ENCODE data around the gene MYO9B. TPM values are rescaled to one million over a fixed set of nuclear protein-coding genes. Genes with fewer than 3 reads are reported as not detected.

The MYO9B gene
- total and polyA plus RNA-seq, 3 experiments from 2014 or later: 24.9 to 108 (median 104) TPM

DNA sequence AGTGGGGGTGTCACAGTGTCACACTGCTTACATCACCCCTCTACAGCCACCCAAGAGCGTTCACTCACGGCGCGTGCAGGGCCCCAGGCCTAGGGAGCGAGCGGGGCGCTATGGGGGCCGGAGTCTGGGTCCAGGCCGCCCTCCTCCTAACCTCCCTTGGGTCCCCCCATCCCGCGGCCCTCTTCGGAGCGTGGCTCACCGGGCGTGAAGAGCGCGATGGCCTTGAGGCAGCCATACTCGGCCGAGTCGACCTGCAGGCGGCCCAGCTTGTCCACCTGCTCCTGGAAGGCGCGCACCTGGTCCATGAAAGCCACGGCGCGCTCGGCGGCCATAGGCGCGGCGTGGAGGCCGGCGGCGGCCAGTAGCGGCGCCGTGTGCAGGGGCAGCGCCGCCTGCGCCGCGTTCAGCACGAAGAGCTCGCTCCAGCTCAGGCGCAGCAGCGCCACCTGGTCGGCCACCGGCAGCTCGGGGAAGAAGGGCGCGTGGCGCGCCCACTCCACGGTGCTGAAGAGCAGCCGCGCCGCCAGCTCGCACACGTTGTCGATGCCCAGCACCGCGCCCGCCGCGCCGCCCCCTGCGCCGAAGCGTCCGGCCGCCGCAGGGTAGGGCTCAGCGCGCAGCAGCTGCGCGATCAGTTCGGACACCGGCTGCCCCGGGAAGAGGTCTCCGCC is 159.9 kb downstream of the MYO9B start:
- Mint-ChIP-seq H3K27ac (no peak overlapping the region), H3K27me3 (peaks cover 0 to 3% of the 10 kb centered on the region in 2 donors), H3K4me3 (peak overlapping the region; percentile 63 to 83 (median 73)), H3K9me3 (no peaks in the 10 kb centered on the region), H3K4me1 (peaks cover 4 to 7% (median 5%) of the 10 kb centered on the region in 3 donors), H3K36me3 (no peaks in the 10 kb centered on the region)
- peak overlapping the region; percentile 78 for H3K4me3 ChIP-seq (ENCODE audit: low read length)
- peak; percentile 65 to 84 (median 71) for DNase-seq
- ChIA-PET POLR2A (interaction anchor here (0.6 to 1.9 kb wide), 6 partner anchors 9 to 159 kb away, joined by 4 to 18 read pairs (median 8); partner anchors contain the start of genes OCEL1 and USE1), CTCF (interaction anchor here (0.6 to 2.2 kb wide), 27 partner anchors 9 to 1566 kb away, joined by 3 to 18 read pairs (median 5); partner anchors contain the start of genes BABAM1, HAUS8, MRPL34 and MYO9B)
- H3K27me3 ChIP-seq (ENCODE audit: insufficient read depth, low read length, poor library complexity, severe bottlenecking): no peaks in the 10 kb centered on the region
- peak overlapping the region; percentile 64 for H3K27ac ChIP-seq (ENCODE audit: low read depth, low read length)
- H3K36me3 ChIP-seq (ENCODE audit: insufficient read depth, low read length): no peaks in the 10 kb centered on the region
- H3K9me3 ChIP-seq (ENCODE audit: low read length): no peaks in the 10 kb centered on the region
- H3K4me1 ChIP-seq (ENCODE audit: insufficient read depth, low read length): peaks cover 15% of the 10 kb centered on the region

DNA sequence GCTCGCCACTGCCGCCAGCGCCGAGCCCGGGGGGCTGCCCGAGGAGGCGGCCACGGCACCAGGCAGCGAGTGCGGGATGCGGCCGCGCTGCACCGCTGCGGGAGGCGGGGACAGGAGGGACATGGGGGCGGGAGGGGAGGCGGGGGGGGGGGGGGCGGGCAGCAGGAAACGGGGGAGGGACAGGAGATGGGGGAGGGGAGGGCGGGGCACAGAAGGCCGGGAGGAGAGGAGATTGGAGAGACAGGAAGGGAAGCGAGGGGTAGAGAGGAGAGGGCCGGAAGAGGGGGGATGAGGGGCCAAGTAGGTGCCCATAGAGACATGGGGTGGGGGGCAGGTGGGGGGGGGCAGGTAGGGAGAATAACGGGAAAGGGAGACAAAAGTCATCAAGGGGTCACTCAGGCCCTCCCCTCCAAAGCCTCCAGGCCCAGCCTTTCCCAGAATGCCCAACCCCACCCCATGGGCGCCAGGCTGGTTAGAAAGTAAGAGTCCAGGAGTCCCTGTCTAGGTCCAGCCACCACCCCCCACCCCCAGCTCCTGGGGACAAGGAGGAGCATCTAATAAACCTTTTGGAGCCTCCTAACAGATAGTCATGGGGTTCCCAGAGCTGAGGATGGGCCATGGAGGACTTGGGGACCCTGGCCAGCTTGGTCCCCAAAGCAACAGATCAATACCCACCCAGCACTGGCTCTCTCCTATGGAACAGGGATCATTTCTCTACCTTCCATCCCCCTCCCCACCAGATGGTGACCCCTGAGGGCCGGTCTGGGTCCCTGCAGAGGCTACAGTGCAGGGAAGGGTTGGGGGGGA is 160.6 kb downstream of the MYO9B start:
- H3K9me3 Mint-ChIP-seq: no peaks in the 10 kb centered on the region
- H3K27me3 Mint-ChIP-seq: peaks cover 0 to 3% of the 10 kb centered on the region in 2 donors
- CTCF ChIA-PET: interaction anchor here (0.6 to 2.2 kb wide), 26 partner anchors 9 to 1565 kb away, joined by 3 to 18 read pairs (median 5); partner anchors contain the start of genes BABAM1, HAUS8, MRPL34 and MYO9B
- peaks cover 4 to 7% (median 5%) of the 10 kb centered on the region in 3 donors for H3K4me1 Mint-ChIP-seq
- DNase-seq: no peak
- Histone ChIP-seq H3K4me3 (ENCODE audit: low read length) (peak overlapping the region; percentile 78), H3K27ac (ENCODE audit: low read depth, low read length) (peak overlapping the region; percentile 64), H3K36me3 (ENCODE audit: insufficient read depth, low read length) (no peaks in the 10 kb centered on the region), H3K4me1 (ENCODE audit: insufficient read depth, low read length) (peaks cover 15% of the 10 kb centered on the region), H3K27me3 (ENCODE audit: insufficient read depth, low read length, poor library complexity, severe bottlenecking) (no peaks in the 10 kb centered on the region), H3K9me3 (ENCODE audit: low read length) (no peaks in the 10 kb centered on the region)
- H3K4me3 Mint-ChIP-seq: peak overlapping the region in 5 of 7 donors; percentile 20 to 74 (median 38)
- no peaks in the 10 kb centered on the region for H3K36me3 Mint-ChIP-seq
- POLR2A ChIA-PET: interaction anchor here (0.9 to 1.9 kb wide), 5 partner anchors 10 to 160 kb away, joined by 4 to 18 read pairs (median 5); partner anchors contain the start of genes OCEL1 and USE1
- no peak overlapping the region for H3K27ac Mint-ChIP-seq

DNA sequence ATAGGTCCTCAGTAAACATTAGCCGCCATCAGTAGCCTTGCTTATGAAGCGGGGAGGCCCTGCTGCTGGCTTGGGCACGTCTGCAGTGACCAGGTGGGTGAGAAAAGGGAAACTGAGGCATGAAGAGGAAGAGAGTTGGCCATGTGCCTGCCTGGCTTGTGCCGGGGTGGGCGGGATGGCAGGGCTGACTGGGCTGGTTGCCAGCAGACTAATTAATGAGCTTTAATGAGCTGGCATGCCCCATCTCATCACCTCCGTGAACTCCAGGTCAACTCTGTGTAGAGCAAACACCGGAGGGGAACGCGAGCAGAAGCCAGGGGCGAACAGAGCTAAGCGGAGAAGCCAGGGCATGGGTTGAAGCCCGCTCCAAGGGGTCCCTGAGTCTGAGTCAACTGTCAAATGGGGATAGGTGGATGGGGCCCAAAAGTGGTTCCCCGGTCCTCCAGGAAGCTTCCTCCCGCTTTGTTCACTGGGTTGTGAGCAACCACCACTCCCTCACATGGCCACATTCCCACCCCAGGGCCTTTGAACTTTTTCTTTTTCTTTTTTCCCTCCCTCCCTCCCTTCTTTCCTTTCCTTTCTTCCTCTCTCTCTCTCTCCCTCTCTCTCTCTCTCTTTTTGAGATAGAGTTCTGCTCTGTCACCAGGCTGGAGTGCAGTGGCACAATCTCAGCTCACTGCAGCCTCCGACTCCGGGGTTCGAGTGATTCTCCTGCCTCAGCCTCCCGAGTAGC is 161.4 kb downstream of the MYO9B start:
- H3K27ac ChIP-seq (ENCODE audit: low read depth, low read length): no peak overlapping the region
- no peaks in the 10 kb centered on the region for H3K36me3 ChIP-seq (ENCODE audit: insufficient read depth, low read length)
- Mint-ChIP-seq H3K27ac (peak overlapping the region in 1 of 8 donors; percentile 46), H3K4me3 (peak overlapping the region in 4 of 7 donors; percentile 22 to 63 (median 58)), H3K4me1 (peaks cover 4 to 7% (median 5%) of the 10 kb centered on the region in 3 donors), H3K9me3 (no peaks in the 10 kb centered on the region), H3K27me3 (peaks cover 0 to 3% of the 10 kb centered on the region in 2 donors), H3K36me3 (no peaks in the 10 kb centered on the region)
- CTCF ChIA-PET: interaction anchor here (1.0 kb wide), 1 partner anchor 126 kb away, joined by 3 read pairs; no protein-coding TSS in a partner anchor
- no peaks in the 10 kb centered on the region for H3K27me3 ChIP-seq (ENCODE audit: insufficient read depth, low read length, poor library complexity, severe bottlenecking)
- no peaks in the 10 kb centered on the region for H3K9me3 ChIP-seq (ENCODE audit: low read length)
- no peak overlapping the region for H3K4me3 ChIP-seq (ENCODE audit: low read length)
- no peak for DNase-seq
- POLR2A ChIA-PET: no interaction called here
- H3K4me1 ChIP-seq (ENCODE audit: insufficient read depth, low read length): peaks cover 15% of the 10 kb centered on the region

DNA sequence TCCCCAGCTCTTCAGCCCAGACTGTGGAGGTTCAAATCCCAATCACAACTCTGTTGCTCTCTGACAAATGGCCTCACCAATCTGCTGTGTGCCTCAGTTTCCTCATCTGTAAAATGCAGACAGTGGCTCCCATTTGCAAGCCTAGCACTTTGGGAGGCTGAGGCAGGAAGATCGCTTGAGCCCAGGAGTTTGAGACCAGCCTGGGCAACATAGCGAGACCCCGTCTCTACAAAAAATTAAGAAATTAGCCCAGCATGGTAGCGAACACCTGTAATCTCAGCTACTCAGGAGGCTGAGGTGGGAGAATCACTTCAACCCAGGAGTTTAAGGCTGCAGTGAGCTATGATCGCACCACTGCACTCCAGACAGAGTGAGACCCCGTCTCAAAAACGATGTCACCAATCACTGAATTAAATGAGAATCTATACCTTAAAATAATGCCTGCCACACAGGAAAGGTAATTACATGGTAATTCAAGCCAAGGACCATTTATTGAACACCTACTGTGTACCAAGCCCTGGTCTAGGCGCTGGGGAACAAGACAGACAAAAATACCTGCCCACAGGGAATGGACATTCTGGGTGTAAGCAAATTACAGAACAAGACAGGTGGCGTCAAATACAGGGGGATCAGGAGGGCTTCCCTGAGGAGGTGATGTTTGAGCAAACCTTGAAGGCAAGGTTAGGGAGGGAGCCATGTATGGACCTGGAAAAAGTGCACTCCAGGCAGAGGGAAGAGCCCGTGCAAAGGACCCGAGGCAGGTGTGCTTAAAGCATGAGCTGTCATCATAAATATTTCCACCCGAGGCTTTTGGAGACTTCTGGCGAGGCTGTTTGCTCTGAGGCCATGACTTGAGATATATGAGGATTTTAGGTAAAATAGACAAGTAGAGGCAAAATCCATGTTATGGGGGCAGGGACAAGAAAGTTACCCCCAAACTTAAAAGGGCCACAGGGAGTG is 162.4 kb downstream of the MYO9B start:
- H3K27me3 Mint-ChIP-seq: no peaks in the 10 kb centered on the region
- no peak for DNase-seq
- Histone ChIP-seq H3K9me3 (ENCODE audit: low read length) (no peaks in the 10 kb centered on the region), H3K4me3 (ENCODE audit: low read length) (no peak overlapping the region), H3K36me3 (ENCODE audit: insufficient read depth, low read length) (no peaks in the 10 kb centered on the region), H3K27me3 (ENCODE audit: insufficient read depth, low read length, poor library complexity, severe bottlenecking) (no peaks in the 10 kb centered on the region), H3K4me1 (ENCODE audit: insufficient read depth, low read length) (peaks cover 15% of the 10 kb centered on the region), H3K27ac (ENCODE audit: low read depth, low read length) (no peak overlapping the region)
- peak overlapping the region in 4 of 7 donors; percentile 39 to 63 (median 58) for H3K4me3 Mint-ChIP-seq
- H3K9me3 Mint-ChIP-seq: no peaks in the 10 kb centered on the region
- ChIA-PET POLR2A (no interaction called here), CTCF (interaction anchor here (1.0 to 2.0 kb wide), 2 partner anchors 10 to 127 kb away, joined by 3 to 4 read pairs; no protein-coding TSS in a partner anchor)
- H3K27ac Mint-ChIP-seq: peak overlapping the region in 1 of 8 donors; percentile 33
- H3K36me3 Mint-ChIP-seq: no peaks in the 10 kb centered on the region
- H3K4me1 Mint-ChIP-seq: peaks cover 4 to 9% (median 5%) of the 10 kb centered on the region in 3 donors

DNA sequence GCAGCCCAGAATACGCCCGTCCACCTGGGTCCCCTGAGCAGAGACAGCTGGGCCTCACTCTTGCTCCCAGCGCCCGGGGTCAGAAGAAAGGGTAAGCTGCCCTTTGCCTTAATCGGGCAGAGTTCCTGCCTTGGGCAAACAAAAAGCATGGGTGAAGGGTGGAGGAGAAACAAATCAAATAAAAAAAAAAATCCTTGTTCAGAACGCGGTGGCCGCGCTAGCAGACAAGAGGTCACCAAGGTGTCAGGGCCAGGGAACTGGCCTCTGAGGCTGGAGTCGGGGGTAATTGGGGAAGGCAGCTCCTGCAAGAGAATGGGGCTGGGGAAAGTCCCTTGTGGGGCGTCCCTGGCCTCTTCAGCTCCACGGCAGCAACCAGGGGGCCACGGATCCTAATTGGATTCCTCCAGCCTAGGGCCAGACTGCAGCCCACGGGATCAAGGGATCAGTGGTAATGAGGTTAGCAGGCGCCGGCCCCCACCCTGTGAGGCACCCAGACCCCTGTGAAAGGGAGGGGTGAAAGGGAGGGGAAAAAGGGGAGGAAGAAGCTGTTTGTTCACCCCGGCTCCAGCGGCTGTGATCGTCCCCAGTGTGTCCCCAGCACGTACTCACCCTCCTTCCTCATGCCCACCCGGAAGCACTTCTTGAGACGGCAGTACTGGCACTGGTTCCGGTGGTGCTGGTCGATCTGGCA is 164.6 kb downstream of the MYO9B start:
- Histone ChIP-seq H3K4me1 (ENCODE audit: insufficient read depth, low read length) (peaks cover 4% of the 10 kb centered on the region), H3K27me3 (ENCODE audit: insufficient read depth, low read length, poor library complexity, severe bottlenecking) (no peaks in the 10 kb centered on the region), H3K9me3 (ENCODE audit: low read length) (no peaks in the 10 kb centered on the region), H3K36me3 (ENCODE audit: insufficient read depth, low read length) (no peaks in the 10 kb centered on the region), H3K27ac (ENCODE audit: low read depth, low read length) (no peak overlapping the region), H3K4me3 (ENCODE audit: low read length) (no peak overlapping the region)
- Mint-ChIP-seq H3K9me3 (no peaks in the 10 kb centered on the region), H3K4me1 (peaks cover 0 to 5% (median 0%) of the 10 kb centered on the region in 3 donors), H3K27me3 (no peaks in the 10 kb centered on the region), H3K27ac (peak overlapping the region in 2 of 8 donors; percentile 34 to 63), H3K36me3 (no peaks in the 10 kb centered on the region), H3K4me3 (peak overlapping the region in 2 of 7 donors; percentile 51 to 81)
- POLR2A ChIA-PET: no interaction called here
- CTCF ChIA-PET: interaction anchor here (1.1 kb wide), 1 partner anchor 173 kb away, joined by 3 read pairs; no protein-coding TSS in a partner anchor
- no peak for DNase-seq

DNA sequence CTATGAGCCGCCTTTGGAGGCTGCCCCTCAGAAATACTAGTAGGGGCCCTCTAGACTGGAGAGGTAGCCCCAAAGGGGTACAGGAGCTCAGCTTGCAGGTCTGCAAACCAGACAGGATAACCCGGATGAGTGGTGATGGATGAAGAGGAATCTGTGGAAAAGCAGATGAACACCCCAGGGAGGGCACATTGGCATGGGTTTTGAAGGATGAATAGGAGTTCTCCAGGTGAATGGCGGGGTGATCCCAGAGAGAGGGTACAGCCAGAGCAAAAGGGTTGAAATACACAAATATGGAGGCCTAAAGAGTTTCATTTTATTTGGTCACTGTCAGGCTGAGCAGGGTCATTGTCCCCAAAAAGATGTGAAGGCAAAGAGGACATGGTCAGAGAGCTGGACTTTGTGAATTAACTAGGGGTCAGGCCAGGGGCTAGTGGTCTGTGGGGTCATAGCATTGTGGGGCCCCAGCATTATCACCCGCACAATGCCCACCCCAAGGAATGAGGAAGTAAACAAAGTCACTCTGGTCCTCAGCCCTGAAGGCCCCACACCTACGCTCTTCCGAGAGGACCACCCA is 165.3 kb downstream of the MYO9B start:
- Histone ChIP-seq H3K27ac (ENCODE audit: low read depth, low read length) (no peak overlapping the region), H3K36me3 (ENCODE audit: insufficient read depth, low read length) (no peaks in the 10 kb centered on the region), H3K27me3 (ENCODE audit: insufficient read depth, low read length, poor library complexity, severe bottlenecking) (no peaks in the 10 kb centered on the region), H3K4me3 (ENCODE audit: low read length) (no peak overlapping the region), H3K4me1 (ENCODE audit: insufficient read depth, low read length) (peaks cover 4% of the 10 kb centered on the region), H3K9me3 (ENCODE audit: low read length) (no peaks in the 10 kb centered on the region)
- Mint-ChIP-seq H3K4me3 (peak overlapping the region in 2 of 7 donors; percentile 51 to 81), H3K9me3 (no peaks in the 10 kb centered on the region), H3K27me3 (no peaks in the 10 kb centered on the region), H3K36me3 (no peaks in the 10 kb centered on the region), H3K27ac (peak overlapping the region in 4 of 8 donors; percentile 22 to 39 (median 32)), H3K4me1 (peaks cover 0 to 3% (median 0%) of the 10 kb centered on the region in 3 donors)
- ChIA-PET CTCF (interaction anchor here (1.1 to 1.2 kb wide), 2 partner anchors 27 to 174 kb away, joined by 3 read pairs; partner anchors contain the start of gene BABAM1), POLR2A (no interaction called here)
- no peak for DNase-seq

All from CD8-positive, alpha-beta memory T cell (primary cell).